Lung (tissue), 12 donors: Measurements from ENCODE around the gene TMEM132C. TPM values are rescaled to one million over a fixed set of nuclear protein-coding genes. Genes with fewer than 3 reads are reported as not detected.

Source experiments
- ATAC-seq: fragments of 200-7000 bp; cut with Tn5 transposase; one replicate; pipeline ENCODE4 v1.9.1; 2020; ENCODE audit warnings: moderate number of reproducible peaks; ENCODE audit not compliant: insufficient read depth, low FRiP score
- DNase-seq, 3 donors: peaks; one replicate each; pipeline ENCODE4 v3.0.0-alpha.2; 2013 to 2017
- H3K27ac ChIP-seq, 2 donors: one replicate each; pipeline ENCODE4 v1.5.1; 2013; ENCODE audit warnings: mild to moderate bottlenecking in 2 of 2, moderate library complexity in 2 of 2, control low read depth in 1 of 2, inconsistent platforms in 1 of 2, low read depth in 1 of 2, low read length in 1 of 2
- H3K27me3 ChIP-seq, 3 donors: one replicate each; pipeline ENCODE4 v1.5.1; 2013; ENCODE audit warnings: low read length in 2 of 3; ENCODE audit not compliant: control insufficient read depth in 3 of 3, insufficient read depth in 3 of 3
- H3K36me3 ChIP-seq, 4 donors: one replicate each; pipeline ENCODE4 v1.5.1; 2013; ENCODE audit warnings: low read length in 4 of 4, mild to moderate bottlenecking in 1 of 4, moderate library complexity in 1 of 4; ENCODE audit not compliant: control insufficient read depth in 4 of 4, insufficient read depth in 4 of 4
- H3K4me1 ChIP-seq, 5 donors: one replicate each; pipeline ENCODE4 v1.5.1; 2013; ENCODE audit warnings: low read length in 5 of 5, mild to moderate bottlenecking in 2 of 5, moderate library complexity in 1 of 5; ENCODE audit not compliant: control insufficient read depth in 5 of 5, insufficient read depth in 5 of 5
- H3K4me3 ChIP-seq: one replicate; pipeline ENCODE4 v1.5.1; 2013; ENCODE audit warnings: mild to moderate bottlenecking, control low read depth, moderate library complexity
- H3K9ac ChIP-seq, 2 donors: one replicate each; pipeline ENCODE4 v1.5.1; 2013; ENCODE audit warnings: low read length in 2 of 2, control low read depth in 1 of 2; ENCODE audit not compliant: insufficient read depth in 1 of 2
- H3K9me3 ChIP-seq, 4 donors: one replicate each; pipeline ENCODE4 v1.5.1; 2013; ENCODE audit warnings: low read length in 3 of 4, mild to moderate bottlenecking in 1 of 4, moderate library complexity in 1 of 4; ENCODE audit not compliant: control insufficient read depth in 4 of 4, insufficient read depth in 3 of 4
- WGBS, 2 donors: extraction: QIAGEN DNeasy Blood & Tissue Kit; methylation state at CpG; one replicate each; pipeline ENCODE4 v1.1.7; 2013; 5-methylcytosine and 5-hydroxymethylcytosine counted together
- polyA plus RNA-seq, 2 donors: library from polyadenylated mRNA; stranded (reverse); fragments of 200-250 nt; gene quantifications; one replicate each; pipeline ENCODE4 v1.2.1, GENCODE V29; 2013
- total RNA-seq, 2 donors: library from RNA; depleted of rRNA in 1 of 2; stranded (reverse); fragments of >200 nt in 1 of 2; gene quantifications; one replicate each; pipeline ENCODE4 v1.2.1, GENCODE V29; 2014 to 2021
- TF ChIP-seq, protein P1 (sequence below): IDR thresholded peaks from 2 replicates; pipeline ENCODE4 v1.5.1; 2012; ENCODE audit warnings: mild to moderate bottlenecking; ENCODE audit errors: control extremely low read depth, extremely low read depth
- donor health status: control.
- donor health status: control.
- donor health status: Bipolar disorder and iron deficiency.
- donor health status: healthy.
- donor health status: DM: yes; HTN: yes; CAD: no.

TMEM132C gene
- total and polyA plus RNA-seq, 4 donors, result 0.35 to 16.5 (median 0.77) TPM

DNA sequence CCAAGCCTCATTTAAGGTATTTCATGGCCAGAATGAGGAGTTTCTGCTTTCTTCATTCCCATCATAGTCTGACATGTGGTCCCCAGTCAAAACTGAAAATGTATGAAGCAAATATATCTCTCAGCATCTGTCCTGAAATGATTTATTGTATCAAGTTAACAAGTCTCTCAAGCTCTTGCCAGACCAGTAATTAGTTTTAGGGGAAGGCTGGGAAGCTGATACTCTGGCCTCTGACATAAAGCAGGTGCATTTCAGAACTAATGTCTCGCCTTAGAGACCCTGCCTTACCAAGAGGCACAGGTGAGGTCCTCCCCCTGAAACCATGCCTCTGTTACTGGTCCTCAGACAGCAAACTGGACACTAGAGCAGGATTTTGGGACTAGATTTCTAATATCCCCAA is 290.3 kb downstream of the TMEM132C start:
- H3K9me3 ChIP-seq, result peaks cover 0 to 6% (median 2%) of the 10 kb centered on the region in 4 donors
- no peaks in the 10 kb centered on the region for H3K27me3 ChIP-seq
- no peak overlapping the region for H3K27ac ChIP-seq
- H3K36me3 ChIP-seq, result peaks cover 0 to 5% (median 0%) of the 10 kb centered on the region in 4 donors
- TF ChIP-seq, protein P1, sequence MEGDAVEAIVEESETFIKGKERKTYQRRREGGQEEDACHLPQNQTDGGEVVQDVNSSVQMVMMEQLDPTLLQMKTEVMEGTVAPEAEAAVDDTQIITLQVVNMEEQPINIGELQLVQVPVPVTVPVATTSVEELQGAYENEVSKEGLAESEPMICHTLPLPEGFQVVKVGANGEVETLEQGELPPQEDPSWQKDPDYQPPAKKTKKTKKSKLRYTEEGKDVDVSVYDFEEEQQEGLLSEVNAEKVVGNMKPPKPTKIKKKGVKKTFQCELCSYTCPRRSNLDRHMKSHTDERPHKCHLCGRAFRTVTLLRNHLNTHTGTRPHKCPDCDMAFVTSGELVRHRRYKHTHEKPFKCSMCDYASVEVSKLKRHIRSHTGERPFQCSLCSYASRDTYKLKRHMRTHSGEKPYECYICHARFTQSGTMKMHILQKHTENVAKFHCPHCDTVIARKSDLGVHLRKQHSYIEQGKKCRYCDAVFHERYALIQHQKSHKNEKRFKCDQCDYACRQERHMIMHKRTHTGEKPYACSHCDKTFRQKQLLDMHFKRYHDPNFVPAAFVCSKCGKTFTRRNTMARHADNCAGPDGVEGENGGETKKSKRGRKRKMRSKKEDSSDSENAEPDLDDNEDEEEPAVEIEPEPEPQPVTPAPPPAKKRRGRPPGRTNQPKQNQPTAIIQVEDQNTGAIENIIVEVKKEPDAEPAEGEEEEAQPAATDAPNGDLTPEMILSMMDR, result no peak
- 64 to 79% methylated on average over 1 of the region's 1 CpG for whole genome bisulfite sequencing, 2 donors
- no peak overlapping the region for H3K4me3 ChIP-seq
- H3K9ac ChIP-seq, result no peak overlapping the region
- H3K4me1 ChIP-seq, result peaks cover 0 to 19% (median 5%) of the 10 kb centered on the region in 5 donors
- DNase-seq (no peak), ATAC-seq (no peak)

DNA sequence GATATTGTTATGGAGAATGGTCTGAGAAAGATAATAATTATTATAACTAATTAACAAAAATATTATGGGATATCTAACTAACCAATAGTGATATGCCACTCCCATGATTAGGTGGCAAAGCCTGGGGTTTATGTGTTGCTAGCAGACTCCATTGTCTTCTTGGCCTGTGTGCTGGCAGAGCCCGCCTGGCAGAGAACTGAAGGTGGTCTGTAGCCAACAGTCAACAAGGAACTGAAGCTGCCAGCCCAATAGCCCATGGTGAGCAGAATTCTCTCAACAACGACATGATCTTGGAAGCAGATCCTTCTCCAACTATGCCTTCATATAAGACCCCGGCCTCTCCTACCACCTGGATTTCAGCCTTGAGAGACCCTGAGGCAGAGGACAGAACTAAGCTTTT is 298.0 kb downstream of the TMEM132C start:
- Histone ChIP-seq H3K4me3 (no peak overlapping the region), H3K9me3 (peaks cover 0 to 6% (median 2%) of the 10 kb centered on the region in 4 donors), H3K9ac (no peak overlapping the region), H3K4me1 (peaks cover 0 to 7% (median 0%) of the 10 kb centered on the region in 5 donors), H3K36me3 (peaks cover 0 to 6% (median 2%) of the 10 kb centered on the region in 4 donors), H3K27ac (no peak overlapping the region), H3K27me3 (no peaks in the 10 kb centered on the region)
- TF ChIP-seq, protein P1, result no peak
- DNase-seq, result no peak
- ATAC-seq, result no peak
- 84 to 93% methylated on average over 3 of the region's 3 CpGs for WGBS, 2 donors

DNA sequence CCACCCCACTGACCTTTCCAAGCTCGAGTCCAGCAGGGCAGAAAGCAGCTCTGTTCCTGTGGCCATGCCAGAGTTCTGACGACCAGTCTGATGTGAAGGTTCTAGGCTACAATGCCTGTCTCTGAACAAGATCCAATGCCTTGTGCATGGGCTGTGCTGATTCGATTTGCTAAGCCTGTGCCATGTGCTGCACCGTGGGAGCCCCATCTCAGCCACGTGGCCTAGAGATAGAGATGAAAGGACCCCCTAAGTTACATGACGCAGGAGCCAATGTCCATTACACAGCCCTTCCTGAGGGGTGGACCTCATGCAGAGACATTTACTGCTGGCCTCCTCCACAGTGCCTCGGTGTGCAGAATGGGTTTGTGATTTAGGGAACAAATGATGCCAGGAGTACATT is 300.8 kb downstream of the TMEM132C start:
- 70 to 77% methylated on average over 7 of the region's 7 CpGs for WGBS, 2 donors
- TF ChIP-seq, protein P1, result no peak
- Histone ChIP-seq H3K27me3 (no peaks in the 10 kb centered on the region), H3K4me1 (no peaks in the 10 kb centered on the region), H3K36me3 (peaks cover 0 to 10% (median 1%) of the 10 kb centered on the region in 4 donors), H3K9me3 (peaks cover 0 to 11% (median 1%) of the 10 kb centered on the region in 4 donors), H3K9ac (no peak overlapping the region), H3K4me3 (no peak overlapping the region), H3K27ac (no peak overlapping the region)
- ATAC-seq, result no peak
- no peak for DNase-seq
